Muscle of back (tissue), 11 donors: ENCODE results near the gene CTDNEP1. TPM values are rescaled to one million over a fixed set of nuclear protein-coding genes. Genes with fewer than 3 reads are reported as not detected.
"Not testable (repeated sequence)": the region's sequence is repeated elsewhere in the genome, so short reads cannot be mapped to it uniquely, and the experiment has no call there.

Source experiments
- DNase-seq, 3 donors: peaks; one replicate each; pipeline versions ENCODE4 v3.0.0 to v3.0.0-alpha.2; 2013
- polyA plus RNA-seq, 10 donors: library from polyadenylated mRNA; unstranded; fragments of 120-200 nt; gene quantifications; one replicate each; pipeline ENCODE4 v1.2.1, GENCODE V29; 2013; ENCODE audit not compliant: insufficient read length in 10 of 10

Gene CTDNEP1
- polyA plus RNA-seq, 10 donors = 153 to 190 (median 180) TPM

DNA sequence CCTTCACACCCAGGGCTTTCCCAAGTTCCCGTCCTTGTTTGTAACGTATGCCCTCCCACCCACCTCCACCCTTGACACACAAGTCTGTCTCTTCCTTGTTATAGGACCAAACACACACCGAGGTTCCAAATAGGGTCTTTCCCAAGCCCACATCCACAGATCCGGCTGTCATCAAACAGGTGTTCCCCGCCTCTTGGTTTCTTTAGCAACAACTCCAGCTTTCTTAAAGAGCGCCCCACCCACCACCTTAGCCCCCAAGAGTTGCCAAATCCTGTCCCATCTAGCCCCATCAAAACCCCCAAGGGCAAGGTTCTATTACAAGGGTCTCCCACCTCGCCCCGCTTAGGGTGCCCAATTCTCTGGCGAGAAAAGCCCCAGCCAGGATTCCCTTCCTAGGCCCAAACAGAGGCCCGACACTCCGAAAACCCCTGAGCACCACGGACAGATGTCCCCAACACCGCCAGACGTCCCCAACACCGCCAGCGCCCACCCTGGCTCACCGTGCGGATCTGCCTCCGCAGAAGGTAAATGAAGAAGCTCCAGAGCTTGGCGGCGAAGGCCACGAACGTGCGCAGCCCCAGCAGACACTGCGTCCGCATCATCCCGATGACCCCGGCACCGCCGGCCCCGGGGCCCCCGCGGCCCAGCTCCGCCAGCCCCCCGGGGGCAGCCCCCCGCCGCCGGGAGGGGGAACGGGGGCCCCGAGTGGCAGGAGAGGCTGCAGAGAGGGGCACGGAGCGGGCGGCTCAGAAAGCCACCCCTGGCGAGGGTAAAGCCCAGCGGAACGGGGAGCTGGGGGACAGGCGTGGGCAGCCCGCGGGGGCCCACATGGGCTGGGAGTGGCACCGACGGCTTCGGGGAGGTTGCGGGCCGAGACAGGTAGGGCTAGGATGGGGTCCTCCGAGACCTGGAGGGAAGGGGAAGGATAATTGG is 573 bp downstream of the CTDNEP1 start:
- DNase-seq = peak in 2 of 3 donors; percentile 46 to 58

DNA sequence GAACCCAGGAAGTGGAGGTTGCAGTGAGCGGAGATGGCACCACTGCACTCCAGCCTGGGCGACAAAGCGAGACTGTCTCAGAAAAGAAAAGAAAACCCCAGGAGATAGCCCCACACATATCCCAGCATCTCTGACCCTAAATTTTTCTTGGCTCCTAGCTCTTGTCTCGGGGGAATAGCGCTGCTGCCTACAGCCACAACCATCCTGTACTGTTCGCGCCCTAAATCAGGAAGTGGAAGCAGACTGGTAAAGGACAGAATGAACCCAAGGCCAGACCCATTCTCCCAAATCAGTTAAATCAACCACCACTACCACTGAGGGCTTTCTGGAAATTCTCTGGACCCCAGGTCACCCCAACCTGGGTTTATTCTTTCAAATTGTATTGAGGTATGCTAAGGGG is 1.7 kb downstream of the CTDNEP1 start:
- no peak for DNase-seq

DNA sequence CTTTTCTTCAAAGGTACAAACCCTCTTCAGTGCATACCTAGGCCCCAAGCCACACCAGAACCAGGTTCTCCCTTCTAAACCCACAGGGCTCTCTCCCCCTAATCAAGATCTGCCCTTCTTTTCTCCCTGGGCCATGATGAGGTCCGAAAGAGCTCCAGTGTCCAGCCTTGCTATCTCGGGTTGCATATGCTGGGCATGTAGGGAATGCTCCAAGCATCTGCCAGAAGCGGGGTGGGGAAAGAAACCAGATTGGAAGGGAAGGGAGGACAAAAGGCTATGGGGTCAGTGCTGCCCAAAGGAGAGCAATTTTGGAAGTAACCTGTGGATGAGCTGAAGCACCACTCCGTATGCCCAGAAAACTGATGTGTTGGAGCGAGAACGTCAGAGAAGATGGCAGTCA is 2.3 kb downstream of the CTDNEP1 start:
- DNase-seq = no peak

DNA sequence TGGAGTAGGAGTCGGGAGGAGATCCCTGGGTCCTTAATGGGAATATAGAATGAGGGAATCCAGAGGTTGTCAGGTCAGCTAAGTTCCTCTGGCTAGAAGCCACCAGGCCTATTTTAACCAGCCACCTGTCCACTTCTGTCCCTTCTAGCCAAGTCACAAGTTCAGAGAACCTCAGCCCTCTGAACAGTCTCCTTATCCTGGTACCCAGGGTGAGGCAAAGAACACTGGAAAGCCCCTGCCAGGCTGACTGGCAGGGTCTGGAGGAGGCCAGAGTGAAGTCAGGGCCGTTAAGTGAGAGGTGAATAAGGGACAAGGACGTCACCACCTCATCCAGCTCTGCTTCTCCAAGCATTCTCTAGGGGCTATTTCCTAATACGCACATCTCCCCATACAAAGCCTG is 2.7 kb downstream of the CTDNEP1 start:
- peak in 1 of 3 donors; percentile 63 for DNase-seq

DNA sequence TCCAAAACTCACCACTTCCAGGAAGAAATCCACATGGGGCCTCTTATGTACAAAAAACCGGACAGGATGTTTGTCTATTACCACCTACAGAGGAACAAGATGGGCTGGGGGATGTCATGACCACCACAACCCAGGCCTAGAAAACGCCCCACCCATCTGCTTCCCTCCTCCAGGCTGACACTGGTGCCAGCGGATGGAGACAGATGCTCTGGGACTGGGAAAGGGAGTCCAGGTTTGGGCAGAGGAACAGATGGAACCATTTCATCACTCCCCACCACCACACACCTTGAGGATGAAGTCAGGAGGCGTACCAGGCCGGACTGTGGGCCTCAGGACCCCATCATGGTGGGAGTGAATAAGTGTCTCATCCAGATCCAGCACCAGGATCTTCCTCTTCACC is 4.8 kb downstream of the CTDNEP1 start:
- DNase-seq = no peak

DNA sequence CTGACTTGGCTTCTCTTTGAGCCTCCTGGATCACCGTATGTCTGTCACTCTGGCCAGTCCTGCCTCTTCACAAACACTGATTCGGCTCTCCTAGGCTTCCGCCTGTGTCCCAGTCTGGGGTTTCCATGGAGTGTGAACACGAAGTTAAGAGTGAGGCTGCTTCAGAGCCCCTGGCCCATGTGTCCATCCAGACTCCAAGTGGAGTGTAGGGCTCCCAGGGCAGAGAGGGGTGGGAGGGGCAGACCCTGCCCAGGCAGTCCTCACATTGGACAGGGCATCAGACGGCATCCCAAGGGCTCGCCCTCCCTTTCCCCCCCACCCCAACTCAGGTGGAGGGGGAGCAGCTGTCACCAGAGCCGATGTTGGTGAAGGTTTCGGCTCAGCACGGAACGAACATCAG is 7.7 kb downstream of the CTDNEP1 start:
- not testable (repeated sequence) for DNase-seq

DNA sequence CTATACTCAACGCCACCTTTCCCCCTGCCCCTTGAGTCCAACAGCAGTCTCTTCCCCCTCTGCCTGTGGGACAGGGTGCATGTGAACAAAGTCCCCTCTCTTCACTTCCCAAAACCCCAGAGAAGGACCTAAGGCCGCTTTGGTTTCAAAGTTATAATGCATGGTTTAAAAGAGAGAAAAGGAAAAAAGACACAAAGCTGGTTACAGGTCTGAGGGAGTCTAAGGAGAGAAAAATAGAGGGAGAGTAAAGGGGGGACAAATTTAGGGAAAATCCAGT is 8.1 kb downstream of the CTDNEP1 start:
- DNase-seq = no peak

DNA sequence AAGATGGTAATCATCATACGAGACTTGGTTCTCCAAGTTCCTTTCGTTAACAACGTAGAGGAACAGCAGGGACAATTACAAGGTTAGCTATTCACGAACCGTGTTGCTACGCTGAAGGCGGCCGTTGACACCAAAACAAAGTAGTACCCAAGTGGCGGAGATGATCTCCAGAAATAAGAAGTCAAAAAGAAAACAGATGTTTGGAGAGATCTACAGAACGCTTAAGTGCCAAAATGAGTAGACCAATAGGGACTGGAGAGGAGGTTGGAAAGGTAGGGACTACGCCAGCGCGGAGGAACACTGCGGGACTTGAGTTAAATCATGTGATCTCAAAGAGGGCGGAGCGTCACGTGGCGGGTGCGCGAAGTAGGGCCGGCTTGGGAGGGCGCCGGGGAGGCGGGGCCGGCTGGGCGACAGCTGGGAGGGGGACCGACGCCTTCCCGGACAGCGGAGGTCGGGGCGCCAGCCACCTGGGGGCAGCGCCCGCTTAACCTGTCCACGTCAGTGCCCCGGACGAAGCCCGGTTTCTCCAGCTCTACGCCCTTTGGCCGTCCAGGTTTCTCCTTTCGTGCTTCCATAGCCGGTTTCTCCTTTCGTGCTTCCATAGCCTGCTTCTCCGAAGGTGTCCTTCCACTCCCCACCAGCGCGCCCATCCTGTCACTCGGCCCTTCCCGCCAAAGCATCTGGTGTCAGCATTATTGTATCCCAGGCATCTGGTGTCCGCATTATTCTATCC is 8.6 kb downstream of the CTDNEP1 start:
- peak; percentile 97 to 98 (median 98) for DNase-seq

DNA sequence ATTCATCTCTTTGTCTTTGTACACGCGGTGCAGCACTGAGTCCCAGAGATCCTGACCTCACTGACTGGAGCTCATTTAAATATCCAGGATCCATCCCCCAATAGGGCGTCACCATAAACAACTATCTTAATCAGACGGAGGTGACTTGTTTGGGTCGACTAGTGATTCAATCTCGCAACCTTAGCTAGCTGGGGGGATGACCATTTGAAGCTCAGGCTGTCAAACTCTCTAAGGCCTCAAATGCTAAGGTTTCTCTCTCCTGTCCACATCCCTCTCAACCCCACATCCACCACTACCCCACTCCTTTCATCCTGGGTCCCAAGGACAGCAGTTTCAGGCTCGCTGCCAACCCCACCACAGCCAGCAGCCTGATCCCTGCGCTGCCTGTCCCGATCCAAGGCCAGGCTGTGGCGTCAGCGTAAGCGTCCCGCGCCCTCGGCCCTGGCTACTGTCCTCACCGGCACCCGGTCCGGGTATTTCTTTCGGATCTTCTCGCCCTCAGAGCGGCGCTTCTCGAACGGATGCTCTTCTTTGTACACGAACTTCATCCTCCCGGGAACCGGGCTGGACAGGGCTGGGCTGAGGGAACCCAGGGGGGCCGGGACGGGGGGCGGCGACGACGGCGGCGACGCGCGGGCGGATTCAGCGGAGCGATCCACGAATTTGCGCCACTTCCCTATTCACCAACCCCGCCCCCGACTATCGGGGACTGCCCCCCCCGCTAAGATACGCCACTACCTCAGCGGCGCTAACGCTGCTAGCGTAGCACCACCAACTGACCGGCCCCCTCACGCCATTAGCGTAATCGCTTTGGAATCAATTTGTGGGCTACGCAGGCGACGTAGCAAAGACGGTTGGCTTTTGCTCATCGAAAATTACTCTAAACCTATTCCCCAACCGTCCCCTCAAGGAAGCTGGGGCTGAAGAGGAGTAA is 9.5 kb downstream of the CTDNEP1 start, which contains the start of gene GABARAP:
TSS of gene GABARAP (minus strand) at position 667 of the 934 bp plus-strand sequence. CDS start at position 548, 119 bp downstream.
- peak; percentile 96 to 99 (median 98) for DNase-seq

DNA sequence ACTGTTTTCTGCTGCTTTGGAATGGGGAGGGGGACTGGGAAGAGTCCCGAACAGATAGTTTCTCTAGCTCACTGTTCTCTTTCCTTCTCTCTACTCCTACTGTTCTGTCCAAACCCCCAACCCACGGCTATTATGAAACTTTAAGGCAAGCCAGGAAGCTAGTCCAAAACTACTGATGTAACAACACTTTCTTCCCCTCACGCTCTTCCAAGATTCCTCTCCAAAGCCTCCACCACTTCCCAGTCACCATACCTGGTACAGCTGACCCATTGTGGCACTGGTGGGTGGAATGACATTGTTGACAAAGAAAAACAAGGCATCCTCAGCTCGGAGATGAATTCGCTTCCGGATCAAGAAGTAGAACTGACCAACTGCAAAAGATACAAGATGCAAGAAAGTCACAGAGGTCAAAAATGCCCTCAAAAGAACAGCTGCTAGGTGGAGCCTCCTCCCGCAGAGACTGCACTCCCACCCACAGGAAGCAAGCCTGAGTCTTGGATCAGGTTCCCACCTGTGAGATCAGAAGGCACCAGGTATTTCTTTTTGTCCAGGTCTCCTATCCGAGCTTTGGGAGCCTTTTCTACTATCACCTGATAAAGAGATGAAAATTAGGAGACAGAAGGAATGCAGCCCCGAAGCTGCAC is 10.3 kb downstream of the CTDNEP1 start:
- no peak for DNase-seq

DNA sequence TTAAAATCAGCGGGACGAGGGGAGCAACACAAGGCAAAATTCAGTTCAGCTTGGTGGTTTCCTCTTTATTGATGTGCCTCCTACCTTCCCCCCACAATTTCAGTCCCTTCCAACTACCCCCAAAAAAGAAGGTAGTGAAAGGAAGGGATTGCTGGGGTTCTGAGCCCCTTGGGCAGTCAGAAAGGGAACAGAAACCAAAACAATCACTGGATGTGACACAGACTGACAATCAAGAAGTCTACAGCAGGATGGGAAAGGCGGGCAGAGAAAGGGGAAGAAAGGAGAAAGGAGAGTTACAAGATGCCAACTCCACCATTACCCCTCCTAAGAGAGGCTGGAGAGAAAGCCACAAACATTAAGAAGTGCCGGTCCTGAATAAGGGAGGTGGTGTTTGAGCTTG is 11.2 kb downstream of the CTDNEP1 start:
- no peak for DNase-seq

DNA sequence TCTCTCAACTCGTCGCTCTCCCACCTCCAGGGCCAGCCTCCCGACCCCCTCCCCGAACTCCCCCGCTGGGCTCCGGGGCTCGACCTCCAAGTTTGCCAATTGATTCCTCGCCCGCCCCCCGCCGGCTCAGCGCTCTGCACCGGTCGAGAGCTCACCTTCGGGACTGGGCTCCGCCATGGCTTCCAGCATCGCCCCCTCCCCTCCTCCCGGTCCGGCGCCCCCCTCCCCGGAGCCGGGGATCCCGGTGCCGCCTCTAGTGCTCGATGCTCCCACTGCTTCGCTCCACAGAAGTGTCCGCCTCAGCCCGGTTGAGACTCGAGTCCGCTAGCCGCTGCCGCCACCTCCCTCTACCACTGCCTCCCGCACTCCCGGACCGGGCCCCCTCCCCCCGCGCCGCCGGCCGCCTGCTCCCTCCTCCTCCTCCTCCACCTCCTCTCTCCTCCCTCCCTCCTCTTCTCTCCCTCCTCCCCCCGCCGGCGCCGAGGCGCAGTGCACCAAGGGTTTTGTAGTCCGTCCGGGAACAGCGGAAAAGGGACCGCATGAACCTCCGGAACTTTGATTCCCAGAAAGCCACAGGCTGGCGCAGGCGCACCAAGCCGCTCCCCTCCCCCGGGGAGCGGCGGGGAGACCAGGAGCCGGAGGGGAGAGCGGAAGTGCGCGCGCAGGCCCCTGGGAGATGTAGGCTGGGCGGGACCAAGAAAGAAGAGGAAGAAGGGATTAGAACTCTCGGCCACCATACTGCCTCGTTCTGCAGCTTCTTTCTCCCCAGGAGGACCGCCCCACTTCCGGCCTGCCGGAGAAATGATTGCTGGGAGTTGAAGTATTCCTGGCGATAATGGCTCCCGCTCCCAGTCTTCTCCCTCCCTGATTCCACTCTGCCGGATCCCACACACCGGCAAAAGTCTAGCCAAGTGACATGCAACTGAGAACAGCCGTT is 12.2 kb downstream of the CTDNEP1 start, which contains the start of gene PHF23:
TSS of gene PHF23 (minus strand) at position 367 of the 937 bp plus-strand sequence. CDS start at position 189, 178 bp downstream.
- DNase-seq = peak; percentile 100

DNA sequence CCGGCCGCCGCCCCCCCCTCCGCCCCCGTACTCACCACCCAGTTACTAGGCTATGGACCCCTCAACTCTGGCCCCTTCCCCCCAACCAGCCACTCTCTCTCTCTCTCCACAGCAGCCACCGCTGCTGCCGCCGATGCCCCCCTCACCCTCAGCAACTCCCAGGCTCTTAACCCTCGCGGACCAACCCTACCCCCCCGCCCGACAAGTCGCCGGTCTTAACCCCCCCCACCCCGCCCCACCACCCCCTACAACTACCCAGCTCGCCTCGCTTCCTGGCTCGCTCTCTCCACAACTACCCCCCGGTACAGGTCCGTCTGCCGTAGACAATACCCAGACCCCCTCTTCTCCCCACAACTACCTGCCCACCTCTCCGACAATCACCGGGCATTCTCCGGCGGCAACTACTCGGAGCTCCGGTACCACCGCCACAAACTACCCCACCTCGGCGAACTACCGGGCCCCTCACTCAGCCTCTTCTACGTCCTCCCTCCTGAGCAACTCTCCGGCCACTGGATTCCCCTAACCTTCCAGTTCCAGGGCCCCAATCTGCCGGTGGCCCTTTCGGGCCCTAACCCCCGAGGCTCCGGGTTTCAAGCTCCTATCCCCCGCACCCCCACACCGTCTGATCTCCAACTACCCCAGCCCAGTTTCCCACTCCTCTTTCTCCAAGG is 13.0 kb downstream of the CTDNEP1 start:
- peak in 1 of 3 donors; percentile 64 for DNase-seq

DNA sequence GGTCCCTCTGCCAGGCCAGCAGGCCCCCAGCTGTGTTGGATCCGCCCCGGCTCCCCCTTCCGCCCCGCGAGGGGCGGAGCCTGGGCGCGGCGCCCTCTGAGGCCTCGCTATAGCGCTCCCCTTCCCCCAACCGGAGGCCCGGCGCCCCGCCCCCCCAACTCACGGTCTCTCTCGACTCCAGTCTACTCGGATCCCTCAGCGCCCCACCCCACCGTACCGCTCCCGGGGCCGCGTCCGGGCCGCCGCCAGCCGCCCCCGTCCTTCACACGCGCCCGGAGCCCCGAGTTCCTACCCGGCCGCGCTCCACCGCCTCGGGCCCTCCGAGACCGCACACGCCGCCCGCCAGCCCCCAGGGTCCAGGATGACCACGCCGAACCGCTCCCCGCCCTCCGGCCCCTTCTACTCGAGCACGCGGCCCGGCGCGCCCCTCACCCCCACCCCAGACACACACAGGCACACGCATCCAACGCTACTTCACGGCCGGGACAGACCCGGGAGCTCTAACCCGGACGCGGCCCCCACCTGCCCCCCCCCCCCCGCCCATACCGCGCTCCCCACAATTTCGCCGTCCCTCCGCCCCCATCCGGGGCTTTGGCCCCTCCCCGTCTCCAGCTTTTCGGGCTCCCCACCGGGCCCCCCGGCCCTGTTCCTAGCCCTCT is 13.6 kb downstream of the CTDNEP1 start:
- DNase-seq = peak in 2 of 3 donors; percentile 79 to 84

DNA sequence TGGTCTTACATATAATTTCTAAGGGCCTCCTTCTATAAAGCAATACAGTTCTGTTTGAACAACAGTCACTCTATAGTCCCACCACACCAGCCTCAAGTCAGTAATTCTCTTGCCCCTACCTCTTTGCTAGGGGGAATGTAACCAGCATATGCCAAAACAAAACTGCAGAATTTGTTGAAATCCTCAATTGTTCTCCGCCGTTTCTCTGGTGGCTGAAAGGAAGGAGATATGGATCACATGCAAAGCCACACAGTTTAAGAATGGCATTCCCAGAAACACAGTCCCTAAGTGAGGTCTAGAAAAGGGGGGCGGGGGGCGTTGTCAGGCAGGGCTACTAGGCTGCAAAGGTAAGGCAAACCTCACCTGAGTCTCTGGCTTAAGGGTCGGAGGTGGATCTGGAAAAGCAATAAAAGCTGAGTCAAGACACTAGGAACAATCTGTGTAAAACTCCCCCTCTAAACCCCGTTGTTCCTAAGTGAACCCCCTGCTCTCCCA is 14.2 kb downstream of the CTDNEP1 start:
- DNase-seq = no peak

DNA sequence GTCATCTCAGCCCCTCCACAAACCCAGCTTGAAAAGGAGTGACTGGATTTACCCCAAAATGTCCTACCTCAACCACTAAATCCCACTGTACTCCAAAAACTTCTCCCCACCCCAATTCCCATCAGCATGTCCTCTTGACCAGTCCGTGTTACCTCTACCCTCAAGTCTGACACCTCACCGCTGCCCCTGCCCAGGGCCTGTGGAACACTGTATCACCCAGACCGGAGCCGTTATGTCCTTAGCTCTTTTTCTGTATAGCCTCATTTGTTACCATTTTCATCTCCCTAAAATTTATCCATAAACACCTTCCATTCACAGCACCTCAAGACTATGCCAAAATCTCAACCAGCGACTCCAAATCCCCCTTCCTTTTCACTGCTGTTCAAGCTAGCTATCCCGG is 14.7 kb downstream of the CTDNEP1 start:
- DNase-seq = no peak

DNA sequence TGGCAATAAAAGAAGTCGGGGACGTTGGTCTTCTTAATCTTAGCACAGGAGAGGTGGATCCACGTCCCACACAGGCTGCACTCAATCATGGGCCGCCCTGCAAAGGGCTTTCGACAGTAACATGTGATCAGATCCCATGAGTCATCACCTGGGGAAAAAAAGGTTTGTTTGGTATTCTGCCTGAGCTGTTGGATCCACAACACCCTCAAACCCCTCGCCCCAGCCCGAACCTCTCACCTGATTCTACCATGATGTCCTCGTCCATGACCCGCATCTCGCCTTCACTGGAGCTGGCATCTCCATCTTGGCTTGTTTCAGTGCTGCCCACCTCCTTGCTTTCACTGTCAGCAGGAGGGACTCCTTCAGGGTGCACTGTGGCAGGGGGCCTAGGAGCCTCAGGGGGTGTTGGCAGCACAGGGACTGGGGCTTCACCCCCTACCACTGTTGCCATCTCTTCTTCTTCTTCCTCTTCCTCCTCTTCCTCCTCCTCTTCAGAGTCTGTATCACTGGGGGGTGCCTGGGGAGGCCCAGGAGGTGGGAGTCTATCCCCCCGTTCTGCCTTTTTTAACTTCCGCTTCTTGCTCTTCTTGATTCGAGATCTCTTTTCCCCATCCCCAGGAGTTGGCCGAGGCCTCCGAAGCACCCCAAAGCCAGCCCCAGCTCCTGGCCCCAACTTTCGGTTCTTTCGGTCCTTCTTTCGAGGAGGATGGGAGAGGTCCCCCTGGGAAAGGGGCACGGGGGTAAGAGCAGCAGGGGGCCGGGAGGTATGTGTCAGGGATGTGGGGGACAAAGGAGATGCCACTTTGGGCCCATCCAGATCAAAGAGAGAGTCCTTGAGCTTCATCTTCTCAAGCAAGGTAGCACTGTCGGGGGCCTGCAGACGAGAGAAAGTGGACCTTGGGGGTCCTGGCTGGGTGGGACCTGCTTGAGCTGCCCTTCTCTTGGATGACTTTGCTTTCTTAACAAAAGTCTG is 15.6 kb downstream of the CTDNEP1 start:
- no peak for DNase-seq
